NCI-H82 treated with DMSO at 0.1 percent for 48 hours (cell line): Measurements from ENCODE around the gene RASGEF1C.
"Not testable (repeated sequence)": the region's sequence is repeated elsewhere in the genome, so short reads cannot be mapped to it uniquely, and the experiment has no call there.

Experiments
- DNase-seq: peaks from one replicate; lab custom pipeline; 2025; ENCODE audit not compliant: unreplicated experiment; lab: John Stamatoyannopoulos, UW

RASGEF1C gene

DNA sequence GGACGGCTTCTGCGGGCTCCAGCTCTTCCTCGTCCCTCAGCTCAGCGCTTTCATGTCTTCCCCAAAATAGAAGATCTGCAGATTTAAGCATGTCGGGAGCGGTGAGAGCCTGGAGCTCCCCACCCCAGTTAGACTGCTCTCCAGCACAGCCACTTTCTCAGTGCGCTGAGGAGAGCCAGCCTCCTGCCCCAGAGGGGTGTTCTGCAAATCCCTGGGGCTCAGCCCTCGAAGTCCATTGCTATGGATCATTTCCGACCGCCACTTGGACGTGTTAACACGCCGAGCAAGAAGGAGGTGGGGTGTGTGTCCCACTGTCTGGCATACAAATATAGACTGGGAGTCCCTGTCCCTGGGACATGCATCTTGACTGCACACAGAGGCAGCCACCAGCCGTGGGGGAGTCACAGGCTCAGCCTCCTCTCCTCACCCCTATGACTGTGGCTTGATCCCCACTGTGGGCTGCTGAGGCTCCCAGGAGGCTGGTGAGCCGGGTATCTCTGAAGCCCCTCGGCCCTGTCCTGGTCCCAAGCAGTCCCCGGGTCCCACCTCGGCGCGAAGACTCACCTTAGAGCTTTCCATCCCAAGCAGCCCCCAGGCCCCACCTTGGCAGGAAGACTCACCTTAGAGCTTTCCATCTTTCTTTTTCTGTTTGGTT, 107.4 kb downstream of the RASGEF1C start:
- DNase-seq = no peak

DNA sequence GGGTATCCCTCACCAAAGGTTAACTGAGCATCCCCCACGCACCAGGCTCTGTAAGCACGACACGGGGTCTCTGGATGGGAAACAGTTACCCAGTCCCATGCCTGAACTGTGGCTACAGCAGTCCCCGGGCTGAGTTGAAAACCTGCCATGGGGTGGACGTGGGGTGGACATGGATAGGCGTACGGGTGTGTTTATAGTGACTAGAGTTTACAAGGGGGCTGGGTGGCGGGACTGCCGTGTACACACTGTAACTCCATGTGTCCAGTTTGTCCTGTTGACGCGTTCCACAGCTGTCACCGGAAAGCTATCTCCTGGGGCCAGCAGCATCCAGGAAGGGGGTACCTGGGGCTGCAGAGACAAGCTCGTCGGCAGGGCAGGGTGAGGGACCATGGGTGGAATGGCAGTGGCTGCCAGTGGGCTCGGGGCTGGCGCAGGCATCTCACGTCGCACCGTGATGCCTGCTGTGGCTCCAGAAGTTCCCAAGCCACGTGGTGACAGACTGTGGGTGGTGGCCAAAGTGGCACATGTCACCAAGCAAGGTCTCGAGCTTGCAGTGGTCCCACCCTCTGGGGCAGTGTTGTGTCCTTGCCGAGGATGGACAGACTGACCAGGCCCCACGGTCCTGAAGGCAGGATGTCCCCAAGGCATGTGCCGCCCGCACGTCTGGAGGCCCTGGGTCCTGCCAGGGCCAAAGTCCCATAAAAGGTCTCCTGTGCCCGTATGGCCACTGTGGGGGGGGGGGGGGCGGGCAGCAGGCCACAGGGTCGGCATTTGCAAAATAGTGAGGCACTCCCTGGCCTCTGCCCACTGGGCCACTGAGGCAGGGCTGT, 108.2 kb downstream of the RASGEF1C start:
- DNase-seq = no peak

DNA sequence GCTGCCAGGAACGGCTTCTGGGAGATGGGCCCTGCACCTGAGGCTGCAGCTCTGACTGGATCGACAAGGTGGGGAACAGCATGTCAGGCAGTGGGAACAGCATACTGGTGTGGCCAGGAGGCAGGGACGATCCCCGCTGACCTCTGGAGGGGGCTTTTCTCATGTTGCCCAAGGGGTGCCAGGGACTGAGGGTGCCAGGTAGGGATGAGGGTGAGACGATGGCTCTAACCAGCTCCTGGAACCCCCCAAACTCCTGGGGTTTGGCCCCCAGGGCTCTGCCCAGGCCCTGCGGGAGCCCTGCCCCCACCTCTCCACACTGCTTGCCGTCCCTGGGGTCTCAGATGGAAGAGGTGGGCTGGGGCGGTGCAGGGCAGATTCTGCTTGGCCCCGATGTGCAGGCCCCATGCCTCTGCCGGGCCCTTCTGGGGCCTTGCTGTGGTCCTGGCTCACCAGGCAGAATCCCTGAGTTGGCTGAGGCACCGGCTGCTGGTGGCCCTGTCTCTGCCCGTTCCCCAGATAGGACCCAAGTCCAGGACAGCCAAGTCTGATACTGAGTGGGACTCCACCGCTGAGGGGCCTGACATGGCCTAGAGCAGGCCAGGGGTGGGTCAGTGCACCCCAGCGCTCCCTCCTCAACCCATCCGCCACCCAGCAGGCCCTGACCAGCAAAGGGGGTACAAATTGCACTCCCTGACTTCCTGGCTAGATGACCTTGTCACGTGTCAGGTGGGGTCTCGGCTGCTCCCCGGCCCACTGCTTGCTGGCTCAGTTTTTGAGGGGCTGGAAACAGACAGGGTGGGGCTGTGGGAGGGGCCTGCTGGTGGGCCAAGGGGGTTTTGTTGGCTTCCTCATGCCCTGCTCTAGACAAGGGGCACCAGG, 109.0 kb downstream of the RASGEF1C start:
- no peak for DNase-seq

- DNase-seq = no peak
Measured at GRCh38 chr5:180098991-180099732, 109.8 kb downstream of the RASGEF1C start.

DNA sequence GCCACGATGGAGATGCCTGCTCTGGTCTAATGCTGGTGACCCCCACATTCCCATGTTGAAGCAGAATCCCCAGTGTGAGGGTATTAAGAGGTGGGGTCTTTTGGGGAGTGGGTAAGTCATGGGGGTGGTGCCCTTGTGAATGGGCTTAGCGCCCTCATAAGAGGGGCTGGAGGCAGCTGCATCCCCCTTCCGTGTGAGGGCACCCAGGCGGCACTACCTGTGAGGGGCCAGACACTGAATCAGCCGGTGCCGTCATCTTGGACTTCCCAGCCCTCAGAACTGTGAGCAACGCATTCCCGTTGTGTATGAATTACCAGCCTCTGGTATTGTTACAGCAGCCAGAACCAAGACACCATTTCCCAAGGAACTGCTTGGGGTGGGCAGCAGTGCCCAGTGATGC, 110.5 kb downstream of the RASGEF1C start:
- no peak for DNase-seq

GRCh38 chr5:180097926-180098325, 111.1 kb downstream of the RASGEF1C start:
- no peak for DNase-seq

- DNase-seq = no peak
Measured at GRCh38 chr5:180097163-180097894, 111.7 kb downstream of the RASGEF1C start.

- no peak for DNase-seq
Measured at GRCh38 chr5:180096616-180097015, 112.4 kb downstream of the RASGEF1C start.

GRCh38 chr5:180095545-180095944, 113.5 kb downstream of the RASGEF1C start:
- no peak for DNase-seq

DNA sequence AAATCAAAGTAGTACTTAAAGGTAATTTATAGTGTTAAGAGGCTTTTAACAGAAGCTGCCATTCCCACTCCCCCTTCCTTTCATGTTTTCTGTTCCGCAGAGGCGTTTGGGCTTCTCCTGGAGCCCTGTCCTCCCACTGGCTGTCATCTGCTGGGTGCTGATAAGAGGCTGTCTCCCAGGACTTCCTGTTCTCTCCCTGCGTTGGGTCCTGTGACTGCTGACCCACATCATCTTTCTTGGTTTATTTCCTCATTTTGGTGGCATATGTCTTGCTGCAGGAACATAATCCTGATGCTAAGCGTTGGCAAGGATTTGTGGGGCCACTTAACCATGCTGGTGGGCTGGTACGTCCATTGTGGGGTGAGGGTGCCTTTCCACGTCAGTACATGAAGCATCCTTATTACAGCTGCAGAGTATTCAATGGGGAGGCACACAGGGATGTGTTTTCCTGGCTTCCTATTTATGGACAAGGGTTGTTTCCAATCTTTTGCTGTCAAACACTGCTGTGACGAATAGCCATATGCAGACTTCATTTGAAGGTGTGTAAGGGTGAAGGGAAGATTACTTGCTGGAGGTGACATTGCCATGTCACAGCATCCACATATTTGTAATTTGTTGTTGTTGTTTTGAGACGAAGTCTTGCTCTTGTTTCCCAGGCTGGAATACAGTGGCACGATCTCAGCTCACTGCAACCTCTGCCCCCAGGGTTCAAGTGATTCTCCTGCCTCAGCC, 115.2 kb downstream of the RASGEF1C start:
- DNase-seq = peak; percentile 16

- DNase-seq = no peak
Measured at GRCh38 chr5:180093241-180093640, 115.8 kb downstream of the RASGEF1C start.

- DNase-seq = peak; percentile 24
Measured at GRCh38 chr5:180090769-180091546, 118.1 kb downstream of the RASGEF1C start.

DNA sequence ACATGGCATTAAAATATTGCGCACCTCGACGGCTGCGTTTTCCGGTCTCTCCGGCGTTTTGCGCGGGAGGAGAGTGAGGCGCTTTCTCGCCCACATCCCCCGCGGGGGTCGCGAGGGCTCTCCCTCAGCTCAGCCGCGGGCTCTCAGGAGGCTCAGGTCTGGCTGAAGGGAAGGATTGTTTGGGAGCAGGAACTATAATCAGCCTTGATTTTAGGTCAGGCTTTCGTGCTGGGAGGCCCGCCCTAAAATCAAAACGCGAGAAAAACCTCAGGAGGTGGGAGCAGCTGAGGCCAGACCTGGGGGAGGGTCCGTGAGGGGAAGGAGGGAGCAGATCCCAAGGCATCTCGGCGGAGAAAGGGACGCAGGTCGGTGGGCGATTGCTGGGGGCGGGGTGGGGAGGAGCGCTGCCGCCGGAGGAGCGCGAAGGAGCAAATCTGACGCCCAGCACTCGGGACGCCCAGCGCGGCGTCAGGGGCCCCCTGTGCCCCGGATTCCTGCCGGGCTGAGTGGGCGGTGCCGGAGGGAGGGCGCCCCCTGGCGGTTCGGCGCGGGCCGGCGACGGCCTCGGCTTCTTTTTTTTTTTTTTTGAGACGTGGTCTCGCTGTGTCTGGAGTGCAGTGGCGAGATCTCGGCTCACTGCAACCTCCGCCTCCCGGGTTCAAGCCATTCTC, 118.8 kb downstream of the RASGEF1C start:
- no peak for DNase-seq

- not testable (repeated sequence) for DNase-seq
Measured at GRCh38 chr5:180089628-180090027, 119.4 kb downstream of the RASGEF1C start.

- DNase-seq = no peak
Measured at GRCh38 chr5:180088561-180088960, 120.5 kb downstream of the RASGEF1C start.

- no peak for DNase-seq
Measured at GRCh38 chr5:180086816-180087399, 122.1 kb downstream of the RASGEF1C start.

GRCh38 chr5:180085837-180086236, 123.2 kb downstream of the RASGEF1C start:
- DNase-seq = no peak
